Measurements from ENCODE around the gene SERPIND1.
A peak's percentile ranks its signal among the peaks of the same experiment; 100 is the strongest.
"Not testable (repeated sequence)": the region's sequence is repeated elsewhere in the genome, so short reads cannot be mapped to it uniquely, and the experiment has no call there.

The SERPIND1 gene

DNA sequence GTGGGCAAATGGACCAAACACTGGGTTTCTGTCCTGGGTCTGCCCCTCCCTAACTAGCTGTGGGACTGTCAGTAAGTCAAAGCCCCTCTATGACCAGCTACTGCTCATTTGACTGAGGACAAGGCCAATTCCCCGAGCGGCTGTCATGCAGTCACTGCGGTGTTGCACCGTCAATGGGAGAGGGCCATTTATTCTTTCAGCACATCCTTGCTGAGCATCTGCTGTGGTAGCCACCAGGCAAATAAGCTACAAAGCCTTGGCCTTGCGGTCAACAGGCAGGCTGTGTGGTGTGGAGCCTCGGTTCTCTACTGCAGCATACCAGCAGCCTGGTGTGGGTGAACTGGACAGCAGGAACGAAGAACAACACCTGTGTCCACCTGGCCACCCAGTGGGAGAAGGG lies 25.8 kb upstream of the SERPIND1 start:
- no peak for DNase-seq

DNA sequence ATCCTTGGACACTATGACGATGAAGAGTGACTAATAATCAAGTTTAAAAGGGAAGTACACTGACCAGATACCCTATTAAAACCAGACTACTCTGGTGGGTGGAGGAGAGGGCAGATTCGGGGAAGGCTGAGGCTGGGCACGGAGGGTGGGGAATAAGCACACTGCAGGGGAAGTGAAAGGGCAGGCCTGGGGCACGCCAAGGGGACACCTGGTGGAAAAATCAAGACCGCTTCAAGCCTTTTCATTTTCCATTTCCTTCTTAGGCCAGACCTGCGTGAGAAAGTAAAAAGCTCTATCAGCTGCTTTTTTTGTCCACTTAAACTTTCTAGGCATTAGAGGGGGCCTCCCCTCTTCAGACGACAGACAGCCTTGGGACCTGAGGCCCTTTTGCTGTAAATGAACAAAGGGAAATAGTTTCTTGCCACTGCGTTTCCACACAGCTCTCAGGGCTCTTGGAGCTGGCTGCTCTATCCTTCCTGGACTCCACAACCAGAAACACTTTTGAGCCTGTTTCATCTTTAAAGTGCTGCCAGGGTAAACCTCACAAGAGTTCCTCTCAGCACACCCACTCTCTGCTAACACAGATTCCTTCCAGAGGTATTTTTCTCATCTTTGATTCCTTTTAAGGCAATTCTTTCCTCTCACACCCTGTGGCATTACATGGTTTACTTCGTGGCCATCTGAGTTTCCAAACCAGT lies 25.0 kb upstream of the SERPIND1 start:
- DNase-seq, result no peak

DNA sequence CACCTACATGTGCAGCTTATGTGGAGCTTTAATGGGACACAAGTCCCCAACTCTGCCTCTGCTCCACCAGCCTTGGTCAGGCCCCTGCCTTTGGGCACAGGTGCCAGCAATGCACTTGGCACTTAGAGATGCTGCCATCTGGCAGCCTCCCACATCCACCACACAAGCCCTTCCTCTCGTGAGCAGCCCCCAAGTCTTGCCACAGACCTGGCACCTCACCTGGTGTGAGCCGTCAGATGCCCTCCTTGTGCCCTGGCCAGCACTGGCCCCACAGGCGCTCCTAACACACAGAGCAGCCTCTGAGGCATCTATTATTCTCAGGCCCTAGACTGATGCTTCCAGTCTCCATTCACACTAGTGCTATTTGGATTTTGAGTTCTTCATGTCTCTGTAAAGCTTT lies 24.5 kb upstream of the SERPIND1 start:
- no peak for DNase-seq

DNA sequence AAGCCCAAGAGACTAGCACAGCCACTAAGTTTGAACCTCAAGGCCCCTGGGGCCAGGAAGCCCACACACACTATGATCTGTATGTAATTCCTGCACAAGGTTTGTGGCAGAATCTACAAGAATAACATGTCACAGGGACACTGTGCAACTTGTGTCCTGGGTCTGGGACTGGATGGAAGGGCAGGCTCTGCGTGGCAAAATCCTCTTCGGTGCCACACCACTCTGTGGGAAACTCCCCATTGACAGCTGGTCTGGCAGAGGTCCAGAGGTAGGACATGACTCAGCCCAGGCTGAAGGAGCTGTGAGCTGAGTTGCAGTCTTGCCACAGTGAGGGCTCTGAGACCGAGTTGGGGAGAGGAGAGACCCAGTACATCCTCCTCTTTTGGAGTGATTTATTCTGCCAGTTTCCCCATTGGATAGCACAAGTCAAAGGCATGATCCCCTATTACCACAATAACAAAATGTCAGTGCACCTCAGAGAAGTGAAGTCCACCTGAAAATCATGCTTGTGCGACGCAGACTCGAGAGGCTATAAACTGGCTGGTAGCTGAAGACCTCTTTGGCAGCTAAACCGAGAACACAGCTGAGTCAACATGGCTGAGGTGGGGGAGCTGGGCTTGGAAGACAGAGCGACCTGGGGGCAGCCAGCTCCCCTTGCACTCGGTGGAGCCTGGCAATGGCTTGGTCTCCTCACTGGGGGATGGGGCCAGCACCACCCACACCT lies 23.3 kb upstream of the SERPIND1 start:
- DNase-seq, result peak; percentile 44 to 82

DNA sequence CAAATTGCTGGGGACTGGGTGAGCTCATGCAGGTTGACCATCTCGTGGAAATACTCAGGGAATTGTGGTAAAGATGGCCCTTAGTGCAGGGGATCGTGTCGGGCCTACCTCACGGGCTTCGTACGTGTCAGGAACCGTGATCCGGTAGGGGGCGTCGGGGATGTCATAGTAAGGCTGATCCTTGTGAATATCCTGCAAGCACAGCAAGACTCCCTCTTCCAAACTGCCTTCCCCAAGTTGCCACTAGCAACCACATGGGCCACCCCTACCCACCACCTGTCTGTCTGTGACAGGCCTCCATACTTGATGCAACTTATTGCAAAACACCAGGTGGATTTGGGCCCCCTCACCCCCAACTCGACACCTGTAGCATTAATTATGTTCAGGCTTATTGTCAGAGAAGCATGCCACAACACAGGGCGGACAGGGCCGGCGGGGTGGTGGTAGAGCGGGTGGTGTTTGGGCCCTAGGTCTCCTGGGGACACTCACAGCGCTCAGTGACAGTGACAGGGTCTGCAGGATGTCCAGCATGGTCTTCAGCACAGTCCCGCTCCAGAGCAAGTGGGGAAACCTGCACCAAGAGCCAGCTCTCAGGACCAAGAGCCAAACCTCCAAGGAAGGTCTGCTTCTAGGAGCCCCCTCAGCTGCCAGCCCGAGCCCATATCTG lies 22.6 kb upstream of the SERPIND1 start:
- no peak for DNase-seq

DNA sequence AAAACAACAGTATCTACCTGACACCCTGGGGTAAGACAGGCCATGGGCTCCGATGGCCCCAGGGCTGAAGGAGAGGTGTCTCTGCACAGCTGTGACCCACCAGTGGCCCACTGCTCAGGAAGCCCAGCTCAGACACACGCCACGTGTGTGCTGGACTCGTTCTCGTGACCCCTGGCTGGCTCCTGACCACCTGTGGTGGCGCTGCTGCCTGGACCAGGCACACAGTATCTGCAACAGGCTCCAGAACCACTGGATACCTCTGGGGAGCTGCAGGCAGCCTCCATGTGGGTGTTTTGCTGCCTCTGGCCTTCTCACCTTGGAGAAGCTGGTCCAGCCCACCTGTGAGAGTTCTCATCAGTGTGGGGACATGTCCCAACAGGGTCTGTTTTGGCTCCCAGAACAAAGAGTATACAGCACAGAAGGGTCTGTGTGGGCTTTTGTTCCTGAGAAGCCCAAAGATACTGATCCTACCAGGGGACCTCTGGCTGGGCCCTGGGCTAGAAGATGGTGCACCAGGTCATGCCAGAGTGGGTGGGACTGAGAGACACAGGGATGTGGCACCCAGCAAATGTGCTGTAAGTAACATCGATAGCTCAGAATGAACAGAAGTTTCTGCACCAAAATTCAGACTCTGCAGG lies 21.7 kb upstream of the SERPIND1 start:
- no peak for DNase-seq

DNA sequence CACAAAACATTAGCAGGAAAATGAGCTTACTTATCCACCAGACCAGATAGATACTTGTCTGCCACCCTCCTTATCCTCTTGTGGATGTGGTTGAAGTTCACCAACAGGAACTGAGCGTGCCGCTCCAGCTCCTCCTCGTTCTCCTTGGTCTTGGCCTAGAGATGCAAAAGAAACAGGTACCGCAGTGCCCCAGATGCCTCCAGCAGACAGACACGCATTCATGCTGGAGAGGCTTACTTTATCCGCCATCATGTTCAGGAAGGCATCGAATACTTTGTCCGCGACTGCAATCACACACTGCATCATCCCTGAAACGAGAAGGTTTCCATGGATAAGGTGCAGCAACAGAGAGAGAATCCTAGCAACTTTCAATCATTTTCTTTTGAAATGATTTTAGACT lies 21.0 kb upstream of the SERPIND1 start:
- no peak for DNase-seq

DNA sequence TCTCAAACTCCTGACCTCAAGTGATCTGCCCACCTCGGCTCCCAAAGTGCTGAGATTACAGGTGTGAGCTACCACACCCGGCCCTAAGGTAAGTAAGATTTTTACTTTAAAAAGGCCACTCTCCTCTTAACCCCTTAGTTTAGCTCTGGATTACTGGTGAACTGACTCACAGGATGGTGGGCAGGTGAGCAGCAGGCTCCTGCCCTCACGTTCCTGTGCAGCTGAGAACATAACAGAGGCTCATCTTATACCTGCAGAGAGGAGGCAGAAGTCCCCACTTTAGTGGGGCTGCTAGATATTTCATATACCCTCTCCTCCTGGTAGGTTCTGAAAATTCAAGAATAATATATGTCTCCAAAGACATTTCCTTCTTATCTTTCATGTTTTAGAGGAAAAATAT lies 17.1 kb upstream of the SERPIND1 start:
- no peak for DNase-seq

DNA sequence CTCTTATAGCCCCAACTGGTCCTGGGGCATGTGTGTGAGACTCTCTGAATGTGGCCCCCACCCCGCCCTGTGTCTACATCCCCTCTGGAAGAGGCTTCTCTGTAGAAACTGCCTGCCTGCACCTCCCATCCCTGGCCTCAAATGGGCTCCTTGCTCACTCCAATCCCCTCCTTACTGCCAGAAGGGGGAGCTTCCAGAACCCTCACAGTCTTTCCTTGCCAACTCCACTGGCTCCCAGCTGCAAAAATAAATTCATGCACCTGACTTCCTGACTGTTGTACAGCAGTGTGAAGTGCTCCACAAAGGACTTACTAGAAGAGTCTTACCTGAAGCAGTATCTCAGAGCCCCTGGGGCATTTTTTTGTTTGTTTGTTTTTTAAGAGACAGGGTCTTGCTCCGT lies 15.2 kb upstream of the SERPIND1 start:
- DNase-seq, result no peak

DNA sequence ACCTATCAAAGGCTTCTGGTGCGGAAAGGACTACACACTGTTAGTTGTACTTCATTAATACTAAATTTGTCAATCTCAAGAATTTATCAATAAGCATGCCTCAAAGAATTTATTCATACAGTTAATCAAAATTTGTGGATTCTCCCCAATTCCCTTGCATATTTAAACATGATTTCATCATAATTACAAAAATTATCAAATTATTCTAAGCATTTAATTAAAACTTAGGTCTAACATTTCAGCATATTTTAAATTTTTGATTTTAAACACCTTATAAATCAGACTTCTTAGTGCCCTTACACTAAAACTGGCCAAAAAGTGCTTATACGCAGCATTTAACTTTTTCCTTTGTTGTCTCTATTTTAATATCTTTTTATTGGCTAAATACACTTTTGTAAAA lies 13.8 kb upstream of the SERPIND1 start:
- DNase-seq, result no peak

DNA sequence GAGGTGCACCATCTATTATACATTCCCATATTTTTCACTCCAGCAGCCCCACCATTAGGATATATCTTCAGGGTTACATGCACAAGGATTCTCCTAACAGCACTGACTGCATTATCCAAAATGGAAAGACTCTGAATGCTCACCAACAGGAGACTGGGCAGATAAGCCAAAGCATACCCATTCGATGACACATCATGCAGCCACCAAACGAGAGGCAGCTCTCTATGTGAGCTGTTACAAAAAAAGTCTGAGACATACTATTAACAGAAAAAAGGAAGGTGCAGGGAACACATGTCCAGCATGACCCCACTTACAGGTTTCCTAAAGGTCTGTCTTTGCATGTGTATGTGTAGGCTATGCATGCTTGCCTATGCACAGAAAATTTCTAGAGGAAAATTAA lies 12.4 kb upstream of the SERPIND1 start:
- DNase-seq, result no peak

DNA sequence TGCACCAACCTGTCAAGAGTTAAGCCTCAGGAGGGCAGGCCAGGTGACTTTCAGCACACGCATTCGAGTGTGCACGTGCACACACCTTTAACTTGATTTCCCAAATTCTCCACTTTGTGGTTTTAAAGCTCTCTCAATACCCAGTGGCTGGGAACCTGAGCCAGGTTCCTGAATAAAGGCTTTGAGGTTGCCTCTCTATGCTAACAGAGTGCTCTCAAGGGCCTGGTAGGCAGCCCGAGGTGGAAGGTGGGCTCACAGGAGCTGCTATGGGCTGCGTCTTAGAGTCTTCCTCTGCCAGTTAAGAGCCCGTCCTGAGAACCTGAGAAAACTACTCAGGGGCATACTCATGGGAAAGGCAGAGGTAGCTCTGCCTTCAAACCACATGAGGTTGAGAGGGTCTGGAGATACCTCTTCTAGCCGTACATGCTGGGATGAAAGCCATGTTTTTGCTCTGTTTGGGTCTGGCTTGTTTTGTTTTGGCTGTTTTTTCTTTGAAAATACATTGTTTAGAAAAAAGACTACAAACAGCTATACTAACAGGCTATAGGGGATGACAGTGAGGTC lies 11.6 kb upstream of the SERPIND1 start:
- no peak for DNase-seq

DNA sequence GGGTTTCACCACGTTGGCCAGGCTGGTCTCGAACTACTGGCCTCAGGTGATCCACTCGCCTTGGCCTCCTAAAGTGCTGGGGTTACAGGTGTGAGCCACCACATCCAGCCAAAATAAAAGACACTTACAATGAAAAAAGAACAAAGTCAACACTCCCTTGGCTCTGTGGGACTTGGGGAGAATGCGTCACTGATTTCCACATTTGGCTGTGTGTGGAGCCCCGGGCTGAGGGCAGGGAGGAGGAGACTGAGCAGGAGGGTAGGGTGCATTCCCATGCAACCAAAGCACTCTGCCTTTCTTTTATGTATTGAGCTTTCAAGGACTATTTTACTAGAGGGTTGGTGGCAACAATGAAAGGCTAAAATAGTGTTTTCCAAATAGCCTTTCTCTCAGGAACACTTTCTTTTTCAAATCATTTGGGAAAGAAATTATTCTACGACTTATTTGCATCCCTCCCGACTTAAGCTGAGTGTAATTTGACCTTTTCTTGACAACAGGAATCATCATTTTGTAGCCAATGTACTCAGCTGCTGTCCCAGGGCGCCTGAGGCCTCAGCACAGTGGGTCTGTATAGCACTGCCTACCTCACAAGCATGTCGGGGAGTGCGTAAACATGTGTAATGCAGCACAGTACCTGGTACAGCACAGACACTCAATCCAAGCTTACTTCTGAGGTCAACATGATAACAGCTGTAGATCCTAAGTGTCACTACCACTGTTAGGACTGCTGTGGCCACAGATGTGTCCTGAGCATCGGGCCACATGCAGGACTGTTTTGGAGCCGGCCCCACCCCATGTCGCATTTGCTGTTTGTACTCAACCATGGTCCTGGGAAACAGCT lies 10.1 kb upstream of the SERPIND1 start:
- DNase-seq, result no peak

DNA sequence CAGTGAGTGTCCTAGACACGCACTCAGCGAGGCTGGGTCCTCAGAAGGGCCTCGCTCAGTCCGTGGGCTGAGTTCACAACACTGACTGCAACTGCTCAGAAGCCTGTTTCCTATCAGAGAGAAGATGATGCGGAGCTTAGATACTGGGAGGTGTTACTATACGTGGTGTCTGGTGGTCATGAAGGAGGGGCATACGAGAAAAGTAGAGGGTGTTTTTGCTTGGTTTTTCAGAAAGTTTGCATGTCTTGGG lies 9.5 kb upstream of the SERPIND1 start:
- no peak for DNase-seq

DNA sequence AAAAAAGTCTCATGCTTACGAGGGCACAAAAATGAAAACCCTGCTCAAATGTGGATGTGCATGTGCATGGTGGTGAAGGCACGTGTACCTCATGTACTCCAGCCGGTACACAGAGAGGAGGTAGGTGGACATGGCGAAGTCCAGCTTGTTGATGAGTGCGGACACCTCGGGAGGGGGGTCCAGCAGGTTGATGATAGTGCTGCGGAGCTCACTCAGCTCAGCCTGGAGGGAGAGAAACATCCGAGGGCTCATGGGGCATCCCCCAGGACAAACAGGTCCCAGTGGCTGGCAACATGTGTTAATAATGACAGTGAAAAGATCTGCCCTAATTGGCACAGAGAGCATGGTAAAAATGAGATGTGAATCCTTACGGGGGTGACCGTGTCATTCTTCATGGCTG lies 9.2 kb upstream of the SERPIND1 start:
- no peak for DNase-seq

DNA sequence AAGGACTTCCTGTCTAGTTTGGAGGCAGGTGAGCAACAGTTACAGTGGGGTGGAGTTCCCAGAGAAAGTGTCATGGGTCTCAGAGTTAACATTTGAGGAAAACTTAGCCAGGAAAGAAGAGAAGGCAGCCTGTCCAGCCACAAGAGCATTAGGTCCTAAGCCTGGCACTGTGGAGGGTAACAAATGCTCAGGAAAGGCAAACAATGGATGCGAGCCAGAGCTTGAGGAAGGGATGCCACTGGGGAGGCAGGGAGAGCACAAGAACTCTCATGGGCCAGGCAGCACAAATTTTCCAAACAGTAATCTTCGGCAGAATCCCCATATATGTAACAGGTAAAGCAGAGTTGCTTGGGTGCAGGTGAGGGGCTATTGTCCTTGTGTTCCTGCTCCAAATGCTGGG lies 8.0 kb upstream of the SERPIND1 start:
- no peak for DNase-seq

DNA sequence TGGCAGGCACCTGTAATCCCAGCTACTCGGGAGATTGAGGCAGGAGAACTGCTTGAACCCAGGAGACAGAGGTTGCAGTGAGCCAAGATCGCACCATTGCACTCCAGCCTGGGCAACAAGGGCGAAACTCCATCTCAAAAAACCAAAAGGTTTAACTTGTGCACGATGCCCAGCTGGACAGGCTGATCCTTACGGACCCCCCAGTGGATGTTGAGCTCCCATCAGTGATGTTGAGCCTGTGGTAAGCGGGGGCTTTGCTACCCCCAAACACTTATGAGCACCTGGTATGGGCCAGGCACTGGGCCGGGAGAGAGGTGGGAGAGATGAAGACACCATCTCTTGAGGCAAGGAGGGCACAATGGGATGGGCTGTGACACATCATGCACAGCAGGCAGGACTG lies 7.4 kb upstream of the SERPIND1 start:
- no peak for DNase-seq

DNA sequence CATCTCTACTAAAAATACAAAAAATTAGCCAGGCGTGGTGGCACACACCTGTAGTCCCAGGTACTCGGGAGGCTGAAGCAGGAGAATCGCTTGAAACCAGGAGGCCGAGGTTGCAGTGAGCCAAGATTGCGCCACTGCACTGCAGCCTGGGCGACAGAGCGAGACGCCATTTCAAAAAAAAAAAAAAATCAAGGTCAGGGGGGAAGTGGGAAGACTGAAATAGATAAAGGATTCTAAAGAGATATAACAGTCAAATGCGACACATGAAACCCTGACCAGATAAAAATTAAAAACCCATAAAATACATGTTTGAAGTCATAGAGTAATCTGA lies 4.5 kb upstream of the SERPIND1 start:
- not testable (repeated sequence) for DNase-seq

DNA sequence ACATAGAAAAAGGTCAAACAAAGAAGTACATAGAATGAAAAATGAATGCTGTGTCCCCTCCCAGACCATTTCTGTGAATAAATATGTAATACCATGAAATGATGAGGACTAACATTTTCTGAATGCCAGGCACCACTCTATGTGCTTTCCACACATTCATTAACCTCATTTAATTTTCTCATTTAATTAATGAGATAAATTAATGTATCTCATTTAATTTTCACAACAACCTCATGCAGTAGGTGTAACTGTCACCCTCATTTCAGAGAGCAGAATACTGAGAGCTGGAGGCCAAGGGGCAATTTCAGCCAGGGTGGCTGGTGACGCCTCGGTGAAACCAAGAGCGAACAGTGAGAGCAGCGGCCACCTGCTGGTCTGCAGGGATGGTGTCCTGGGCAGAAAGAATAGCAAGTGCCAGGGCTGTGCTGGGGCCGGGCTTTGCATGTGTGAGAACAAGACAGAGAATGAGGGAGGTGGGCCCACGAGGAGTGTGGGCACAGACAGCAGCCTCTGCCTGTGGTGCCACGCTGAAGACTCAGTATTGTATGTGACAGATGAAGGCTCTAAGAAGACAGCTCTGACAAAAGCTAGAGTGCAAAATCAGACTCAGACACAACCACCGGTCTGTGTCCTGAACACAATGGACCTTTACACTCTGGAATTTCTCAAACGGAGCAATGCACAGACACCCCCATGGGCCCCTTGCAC lies 1.8 kb upstream of the SERPIND1 start:
- DNase-seq, result no peak

DNA sequence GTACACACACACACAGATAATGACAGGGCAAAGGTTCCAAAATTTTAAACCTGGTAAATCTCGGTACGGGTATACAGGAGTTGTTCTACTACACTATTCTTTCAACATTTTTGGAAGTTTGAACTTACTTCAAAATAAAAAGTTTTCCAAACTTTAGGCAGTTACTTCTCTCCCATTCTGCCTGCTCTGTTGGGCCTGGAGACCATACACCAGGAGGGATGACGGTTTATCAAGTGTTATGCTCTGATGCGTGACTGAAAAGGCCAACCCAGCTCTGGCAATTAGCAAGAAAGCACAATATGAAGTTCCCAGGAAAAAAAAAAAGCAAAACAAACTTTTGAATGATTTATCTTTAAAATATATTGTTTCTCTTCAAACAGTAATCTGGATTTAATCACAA lies 969 bp downstream of the SERPIND1 start:
- DNase-seq, result no peak

DNA sequence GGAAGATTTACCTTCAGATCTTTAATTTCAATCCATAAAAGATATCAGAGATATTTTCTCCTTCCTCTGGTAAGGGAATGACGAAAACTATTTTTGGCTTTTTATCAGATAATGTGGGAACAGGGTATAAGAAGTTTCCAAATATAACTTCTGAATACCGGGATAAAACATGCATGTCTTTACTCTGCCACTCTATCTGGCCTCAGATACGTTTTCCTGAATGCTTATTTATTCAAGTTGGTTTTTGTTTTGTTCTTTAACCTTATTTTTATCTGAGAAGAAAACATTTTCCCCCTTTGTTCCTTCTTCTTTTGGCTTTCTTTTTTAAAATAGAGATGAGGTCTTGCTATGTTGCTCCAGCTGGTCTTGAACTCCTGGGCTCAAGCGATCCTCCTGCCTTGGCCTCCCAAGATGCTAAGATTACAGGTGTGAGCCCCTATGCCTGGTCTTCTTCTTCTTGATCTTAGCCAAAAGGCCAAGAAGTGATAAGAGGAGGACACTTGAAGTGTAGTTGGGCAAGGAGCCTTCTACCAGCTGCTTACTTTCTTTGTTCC lies 1.5 kb downstream of the SERPIND1 start:
- no peak for DNase-seq
